ENCODE measurements around the gene SERPINE2. TPM values are rescaled to one million over a fixed set of nuclear protein-coding genes. Genes with fewer than 3 reads are reported as not detected.

Gene SERPINE2
- total and polyA plus RNA-seq, 10 donors: 20.9 to 105 (median 33.2) TPM

- DNase-seq: no peak
Measured at GRCh38 chr2:223956300-223956699, 82.8 kb downstream of the SERPINE2 start.

GRCh38 chr2:223954401-223954800 lies 84.7 kb downstream of the SERPINE2 start:
- Histone ChIP-seq H3K4me3 (no peak overlapping the region), H3K27me3 (replicated peaks in 1 of 7) (no peaks in the 10 kb centered on the region), H3K36me3 (peaks cover 0 to under 1% (median 0%) of the 10 kb centered on the region in 6 donors), H3K4me1 (peaks cover 22 to 75% (median 47%) of the 10 kb centered on the region in 6 donors), H3K9me3 (no peaks in the 10 kb centered on the region), H3K27ac (peak overlapping the region in 1 of 8 donors; percentile 9)
- intact Hi-C loops (cut with DNase I; ENCODE audit: low total_unique reads): no loop called here
- DNase-seq: no peak
- TF ChIP-seq POLR2AphosphoS5 (IDR thresholded peaks at IDR 0.05) (no peak), POLR2A (IDR thresholded peaks at IDR 0.05) (no peak), CTCF (IDR thresholded peaks at IDR 0.05 in 8 of 11, conservative IDR thresholded peaks at IDR 0.05 in 3 of 11) (no peak)
- 71 to 89% (median 80%) methylated on average over 3 of the region's 3 CpGs for WGBS, 5 donors

More at GRCh38 chr2:223956300-223956699, 82.8 kb downstream of the SERPINE2 start:
- peak overlapping the region in 1 of 8 donors; percentile 95 for H3K4me3 ChIP-seq
- H3K36me3 ChIP-seq: peaks cover 0 to 19% (median 4%) of the 10 kb centered on the region in 6 donors
- no peak for TF ChIP-seq POLR2AphosphoS5 (IDR thresholded peaks at IDR 0.05)
- TF ChIP-seq POLR2A (IDR thresholded peaks at IDR 0.05): no peak
- TF ChIP-seq CTCF (IDR thresholded peaks at IDR 0.05 in 8 of 11, conservative IDR thresholded peaks at IDR 0.05 in 3 of 11): no peak
- WGBS, 5 donors: 75 to 82% (median 79%) methylated on average over 4 of the region's 4 CpGs
- no peaks in the 10 kb centered on the region for H3K27me3 ChIP-seq (replicated peaks in 1 of 7)
- intact Hi-C loops (cut with DNase I; ENCODE audit: low total_unique reads): no loop called here
- no peaks in the 10 kb centered on the region for H3K9me3 ChIP-seq
- H3K4me1 ChIP-seq: peaks cover 33 to 75% (median 48%) of the 10 kb centered on the region in 6 donors
- peak overlapping the region in 7 of 8 donors; percentile 86 to 93 (median 91) for H3K27ac ChIP-seq

GRCh38 chr2:223952280-223952968 lies 86.7 kb downstream of the SERPINE2 start:
- Histone ChIP-seq H3K4me1 (peaks cover 12 to 76% (median 43%) of the 10 kb centered on the region in 6 donors), H3K27me3 (replicated peaks in 1 of 7) (no peaks in the 10 kb centered on the region), H3K27ac (peak overlapping the region in 7 of 8 donors; percentile 36 to 77 (median 67)), H3K9me3 (no peaks in the 10 kb centered on the region), H3K36me3 (no peaks in the 10 kb centered on the region), H3K4me3 (no peak overlapping the region)
- TF ChIP-seq CTCF (IDR thresholded peaks at IDR 0.05 in 8 of 11, conservative IDR thresholded peaks at IDR 0.05 in 3 of 11): no peak
- TF ChIP-seq POLR2A (IDR thresholded peaks at IDR 0.05): peak in 1 of 3 donors; percentile 8
- intact Hi-C loops (cut with DNase I; ENCODE audit: low total_unique reads): no loop called here
- WGBS, 5 donors: 69 to 82% (median 76%) methylated on average over 6 of the region's 6 CpGs
- no peak for DNase-seq
